Retina (tissue), 1 donor: ENCODE results near the gene ABI1.
A peak's percentile ranks its signal among the peaks of the same experiment; 100 is the strongest.
"Not testable (repeated sequence)": the region's sequence is repeated elsewhere in the genome, so short reads cannot be mapped to it uniquely, and the experiment has no call there.

Experiments used
- DNase-seq: peaks from one replicate; pipeline ENCODE4 v3.0.0-alpha.2; 2016

Gene ABI1

GRCh38 chr10:26860443-26861204 is at the start of gene ABI1:
Gene ABI1, minus strand, starts transcription at chr10:26860958. Its CDS starts 95 bp downstream, at chr10:26860863.
- peak; percentile 98 for DNase-seq

- DNase-seq, result no peak
These were observed 49.0 kb upstream of the ABI1 start for GRCh38 chr10:26909753-26910152.

DNA sequence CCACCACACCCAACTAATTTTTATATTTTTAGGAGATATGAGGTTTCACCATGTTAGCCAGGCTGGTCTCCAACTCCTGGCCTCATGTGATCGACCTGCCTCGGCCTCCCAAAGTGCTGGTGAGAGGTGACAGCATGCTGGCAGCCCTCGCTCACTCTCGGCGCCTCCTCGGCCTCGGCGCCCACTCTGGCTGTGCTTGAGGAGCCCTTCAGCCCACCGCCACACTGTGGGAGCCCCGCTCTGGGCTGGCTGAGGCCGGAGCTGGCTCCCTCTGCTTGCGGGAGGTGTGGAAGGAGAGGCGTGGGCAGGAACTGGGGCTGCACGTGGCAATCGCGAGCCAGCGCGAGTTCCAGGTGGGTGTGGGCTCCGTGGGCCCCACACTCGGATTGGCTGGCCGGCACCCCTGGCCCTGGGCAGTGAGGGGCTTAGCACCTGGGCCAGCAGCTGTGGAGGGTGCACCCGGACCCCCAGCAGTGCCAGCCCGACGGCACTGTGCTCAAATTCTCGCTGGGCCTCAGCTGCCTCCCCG is 44.6 kb upstream of the ABI1 start:
- not testable (repeated sequence) for DNase-seq

- DNase-seq, result no peak
These were observed 42.9 kb upstream of the ABI1 start for GRCh38 chr10:26903431-26904217.

DNA sequence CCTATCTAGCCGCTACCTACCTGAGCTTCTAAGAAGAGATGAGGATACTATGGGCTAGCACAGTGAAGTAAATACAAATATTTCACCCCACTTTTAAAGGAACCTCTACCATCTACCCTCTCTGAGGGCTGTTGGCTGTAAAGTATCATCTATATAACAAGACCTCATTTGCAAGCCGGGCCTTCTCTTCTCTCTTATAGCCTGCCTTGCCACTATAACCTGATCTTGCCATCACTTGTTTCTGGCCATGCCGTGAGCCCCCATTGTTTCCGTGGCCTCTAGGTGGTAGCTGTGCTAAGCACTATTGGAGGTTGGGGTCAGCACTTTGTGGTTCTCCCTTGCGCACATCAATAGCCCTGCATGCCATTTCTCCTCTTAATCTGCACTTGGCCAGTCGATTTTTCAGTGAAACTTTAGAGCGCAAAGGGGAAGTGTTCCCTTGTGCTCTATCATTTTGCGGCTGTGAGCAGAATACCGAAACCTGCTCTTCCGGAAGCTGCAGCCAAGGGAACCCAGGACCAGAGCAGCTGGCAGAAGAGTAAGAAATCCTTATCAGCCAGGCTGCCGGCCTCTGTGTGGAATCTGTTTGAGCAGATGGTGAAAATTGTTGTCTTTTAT is 31.7 kb upstream of the ABI1 start:
- not testable (repeated sequence) for DNase-seq

DNA sequence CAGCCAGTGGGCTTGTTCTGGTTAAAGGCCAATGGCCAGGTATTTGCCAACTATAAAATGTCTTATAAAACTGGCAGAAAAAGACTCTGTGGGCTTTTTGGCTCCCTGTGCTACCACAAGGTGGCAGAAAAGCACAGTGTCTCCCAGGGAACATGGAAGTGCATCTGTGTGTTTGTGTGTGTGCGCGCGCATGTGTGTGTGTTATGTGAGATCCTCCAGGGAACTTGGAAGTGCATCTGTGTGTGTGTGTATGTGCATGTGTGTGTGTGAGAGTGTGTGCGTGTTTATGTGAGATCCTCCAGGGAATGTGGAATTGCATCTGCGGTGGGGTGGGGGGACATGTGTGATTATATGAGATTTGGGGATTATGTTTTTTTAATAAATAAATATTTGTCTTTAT is 30.2 kb upstream of the ABI1 start:
- peak; percentile 69 for DNase-seq

DNA sequence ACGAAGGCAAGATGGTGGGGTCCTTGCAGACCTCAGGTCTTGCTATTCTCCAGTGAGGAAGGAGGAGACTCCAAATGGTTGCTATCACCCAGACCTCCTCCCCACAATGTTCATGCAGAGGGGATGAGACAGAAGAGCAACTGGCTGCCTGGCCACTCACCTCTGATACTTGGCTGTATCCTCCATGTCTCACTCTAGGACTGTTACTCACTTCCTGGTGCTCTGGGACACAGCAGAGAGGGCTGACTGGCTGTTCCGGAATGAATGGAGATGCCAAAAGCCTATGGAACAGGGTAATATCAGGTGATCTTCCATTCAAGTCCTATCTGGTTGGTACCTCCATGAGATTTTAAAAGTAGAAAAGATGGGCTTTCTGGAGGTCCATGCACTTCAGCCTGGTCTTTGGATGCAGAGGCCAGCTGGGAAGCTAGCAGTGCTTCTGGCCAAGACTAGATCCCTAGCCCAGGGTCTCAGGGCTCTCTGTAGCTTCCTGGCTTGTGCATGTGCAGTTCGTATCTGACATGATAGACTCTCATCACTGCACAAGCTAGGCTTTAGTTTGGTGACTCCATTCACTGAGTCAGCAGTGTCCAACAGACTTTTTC is 27.0 kb upstream of the ABI1 start:
- DNase-seq, result no peak

GRCh38 chr10:26881600-26882331 is 21.0 kb upstream of the ABI1 start:
- peak; percentile 60 for DNase-seq

- DNase-seq, result no peak
These were observed 19.0 kb upstream of the ABI1 start for GRCh38 chr10:26879744-26880143.

GRCh38 chr10:26870766-26871165 is 10.0 kb upstream of the ABI1 start:
- no peak for DNase-seq

- no peak for DNase-seq
These were observed 8.8 kb upstream of the ABI1 start for GRCh38 chr10:26869528-26869927.

DNA sequence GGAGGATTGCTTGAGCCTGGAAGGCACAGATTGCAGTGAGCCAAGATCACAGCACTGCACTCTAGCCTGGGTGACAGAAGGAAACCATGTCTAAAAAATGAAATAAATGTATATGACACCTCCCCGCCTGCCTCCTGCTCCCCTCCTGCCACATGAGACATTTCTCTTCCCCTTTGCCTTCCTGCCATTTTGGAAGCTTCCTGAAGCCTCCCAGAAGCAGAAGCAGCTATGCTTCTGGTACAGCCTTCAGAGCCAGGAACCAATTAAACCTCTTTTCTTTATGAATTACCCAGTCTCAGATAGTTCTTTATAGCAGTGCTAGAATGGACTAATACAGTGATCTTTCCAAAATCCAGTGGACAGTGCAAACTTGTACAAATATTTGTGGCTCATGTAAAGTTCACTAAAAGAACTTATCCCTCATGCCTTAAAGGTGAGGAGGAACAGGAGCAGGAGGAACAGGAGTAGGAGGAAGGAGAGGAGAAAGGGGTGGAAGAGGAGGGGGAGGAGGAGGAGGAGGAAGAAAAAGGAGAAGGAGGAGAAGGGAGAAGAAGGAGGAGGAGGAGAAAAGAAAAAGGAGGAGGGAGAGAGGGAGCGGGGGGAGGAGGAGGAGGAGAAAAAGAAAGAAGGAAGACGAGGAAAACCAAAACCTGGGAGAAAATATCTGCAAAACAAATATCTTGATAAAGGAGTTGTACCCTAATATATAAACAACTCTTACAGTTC is 2.8 kb upstream of the ABI1 start:
- no peak for DNase-seq

DNA sequence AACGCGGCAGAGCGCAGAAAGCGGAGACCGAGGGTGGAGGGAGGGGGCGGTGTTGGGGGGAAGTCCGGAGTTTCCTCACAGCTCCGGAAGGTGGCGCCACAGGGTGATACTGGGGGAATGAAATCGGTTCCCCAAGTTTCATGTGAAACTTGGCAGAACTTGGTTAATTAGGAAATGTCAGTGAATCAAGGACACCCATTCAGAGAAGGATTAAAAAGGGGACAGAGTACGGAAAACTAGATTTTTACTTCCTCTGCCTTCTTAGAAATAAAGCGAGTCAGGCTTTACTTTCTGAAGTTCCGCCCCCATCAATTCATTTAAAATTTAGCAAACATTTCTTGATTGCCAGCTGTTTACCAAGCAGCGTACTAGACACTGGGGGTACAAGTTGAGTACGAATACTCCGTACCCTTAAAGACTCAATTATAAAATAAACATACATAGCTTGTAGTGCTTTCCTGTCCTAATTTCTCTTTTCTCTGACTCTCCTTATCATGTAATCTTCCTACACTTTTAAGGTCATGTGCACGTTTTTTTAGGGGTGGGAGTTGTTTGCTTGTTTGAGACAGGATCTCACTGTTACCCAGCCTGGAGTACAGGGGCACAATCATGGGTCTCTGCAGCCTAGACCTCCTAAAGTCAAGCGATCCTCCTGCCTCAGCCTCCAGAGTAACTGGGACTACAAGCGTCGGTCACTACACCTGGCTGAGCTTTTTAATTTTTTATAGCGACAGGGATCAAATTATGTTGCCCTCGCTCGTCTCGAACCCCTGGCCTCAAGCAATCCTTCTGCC is 644 bp upstream of the ABI1 start:
- no peak for DNase-seq

DNA sequence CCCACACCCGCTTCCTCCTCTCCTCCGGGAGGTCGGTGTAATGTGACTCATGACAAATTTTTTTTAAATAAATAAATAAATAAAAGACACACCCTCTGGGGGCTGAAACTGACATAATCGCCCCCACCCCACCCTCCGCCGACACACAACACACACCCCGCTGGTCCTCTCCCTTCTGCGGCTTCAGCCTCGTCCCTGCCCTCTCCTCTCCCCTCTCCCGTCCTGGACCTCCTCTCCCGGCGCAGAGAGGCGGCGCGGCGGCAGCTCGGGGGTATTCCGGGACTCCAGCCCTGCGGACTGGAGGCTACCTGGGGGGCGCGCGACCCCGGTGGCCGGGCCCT is 686 bp downstream of the ABI1 start:
- DNase-seq, result no peak

DNA sequence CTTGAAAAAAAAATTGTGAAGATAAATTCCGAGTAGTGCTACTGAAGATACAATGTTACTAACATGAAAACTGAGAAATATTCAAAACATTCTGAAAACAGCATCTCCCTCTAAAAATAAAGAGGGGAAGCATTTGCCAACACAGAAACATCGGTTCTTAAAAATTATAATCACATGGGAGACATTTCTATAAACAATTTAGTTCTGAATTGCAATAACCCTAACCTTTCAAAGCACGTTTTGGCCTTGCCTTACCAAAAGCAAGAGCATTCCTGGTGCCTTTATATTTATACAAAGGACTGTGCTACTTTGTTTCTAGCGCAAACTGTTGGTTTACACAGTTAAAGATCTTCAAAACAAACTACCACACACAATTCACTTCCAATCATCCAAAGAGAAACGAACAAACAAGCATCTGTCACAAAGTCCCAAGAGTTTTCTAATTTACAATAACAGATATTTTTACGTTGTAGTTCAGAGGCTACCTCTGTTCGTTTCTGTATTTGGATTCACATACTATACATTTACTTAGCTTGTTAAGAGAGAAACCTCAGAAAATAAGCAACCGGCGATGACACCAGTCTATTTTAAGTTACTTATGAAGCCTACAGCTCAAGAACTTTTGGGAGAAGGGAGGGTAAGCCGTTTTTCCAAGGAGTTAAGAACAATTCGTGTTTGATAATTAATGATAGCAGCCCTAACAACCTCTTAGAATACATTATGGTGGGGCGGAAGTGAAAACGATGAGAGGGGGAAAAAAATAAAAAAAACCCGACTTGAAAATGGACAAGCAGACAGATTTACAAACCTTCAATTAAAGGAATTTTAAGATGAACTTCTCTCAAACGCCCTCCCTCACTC is 1.3 kb downstream of the ABI1 start:
- DNase-seq, result no peak

- DNase-seq, result no peak
These were observed 2.1 kb downstream of the ABI1 start for GRCh38 chr10:26858707-26859034.

- DNase-seq, result no peak
These were observed 2.6 kb downstream of the ABI1 start for GRCh38 chr10:26857991-26858706.

DNA sequence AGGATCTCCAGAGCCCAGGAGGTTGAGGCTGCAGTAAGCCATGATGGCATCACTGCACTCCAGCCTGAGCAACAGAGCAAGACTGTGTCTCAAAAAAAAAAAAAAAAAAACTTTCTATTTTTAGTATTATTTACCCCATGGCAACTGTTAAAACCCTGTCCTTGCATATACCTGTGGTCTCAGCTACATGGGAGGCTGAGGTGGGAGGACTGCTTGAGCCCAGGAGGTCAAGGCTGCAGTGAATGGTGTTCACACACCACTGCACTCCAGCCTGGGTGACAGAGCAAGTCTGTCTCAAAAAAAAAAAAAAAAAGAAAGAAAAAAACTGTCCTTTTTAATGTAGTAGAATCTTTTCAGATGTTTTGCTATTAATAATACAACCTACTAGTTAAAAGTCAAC is 3.2 kb downstream of the ABI1 start:
- DNase-seq, result not testable (repeated sequence)

- DNase-seq, result no peak
These were observed 5.6 kb downstream of the ABI1 start for GRCh38 chr10:26855186-26855585.
